T-helper 2 cell treated with Interferon-gamma antibody and Interleukin-4, amounts not matched to agents 5 μg/mL and 100 μg/mL, for 36 hours (primary cell): ENCODE measurements around the gene PKP2.

Source experiments
- DNase-seq: peaks from one replicate; pipeline ENCODE4 v3.0.0; 2021; ENCODE audit warnings: low spot score
- H3K27ac Mint-ChIP-seq: one replicate; pipeline ENCODE4 v1.8.0; 2021; ENCODE audit warnings: mild to moderate bottlenecking, mixed read lengths
- H3K27me3 Mint-ChIP-seq: one replicate; pipeline ENCODE4 v1.8.0; 2021; ENCODE audit warnings: low read depth, mixed read lengths
- H3K36me3 Mint-ChIP-seq: one replicate; pipeline ENCODE4 v1.8.0; 2021; ENCODE audit warnings: low read depth, mixed read lengths
- H3K4me1 Mint-ChIP-seq: one replicate; pipeline ENCODE4 v1.8.0; 2021; ENCODE audit warnings: low read depth, mixed read lengths
- H3K4me3 Mint-ChIP-seq: one replicate; pipeline ENCODE4 v1.8.0; 2022; ENCODE audit warnings: mild to moderate bottlenecking, moderate library complexity, mixed read lengths
- H3K9me3 Mint-ChIP-seq: one replicate; pipeline ENCODE4 v1.8.0; 2021; ENCODE audit warnings: mixed read lengths

PKP2 gene

GRCh38 chr12:32896432-32897280 lies at the start of gene PKP2:
PKP2 (minus strand) TSS chr12:32896777; CDS start chr12:32896731, 46 bp downstream.
- peaks cover 8% of the 10 kb centered on the region for H3K4me1 Mint-ChIP-seq
- no peak within 1 kb of the TSS for H3K27ac Mint-ChIP-seq
- peak; percentile 4 for DNase-seq
- no peaks in the 10 kb centered on the region for H3K36me3 Mint-ChIP-seq
- peak within 1 kb of the TSS; percentile 65 for H3K4me3 Mint-ChIP-seq
- H3K9me3 Mint-ChIP-seq: no peaks in the 10 kb centered on the region
- H3K27me3 Mint-ChIP-seq: peaks cover 51% of the 10 kb centered on the region

GRCh38 chr12:32944195-32944594 lies 47.6 kb upstream of the PKP2 start:
- no peak overlapping the region for H3K4me3 Mint-ChIP-seq
- H3K9me3 Mint-ChIP-seq: no peaks in the 10 kb centered on the region
- H3K4me1 Mint-ChIP-seq: no peaks in the 10 kb centered on the region
- no peak for DNase-seq
- H3K27ac Mint-ChIP-seq: no peak overlapping the region
- no peaks in the 10 kb centered on the region for H3K27me3 Mint-ChIP-seq
- no peaks in the 10 kb centered on the region for H3K36me3 Mint-ChIP-seq

GRCh38 chr12:32939801-32940200 lies 43.2 kb upstream of the PKP2 start:
- H3K9me3 Mint-ChIP-seq: no peaks in the 10 kb centered on the region
- no peak overlapping the region for H3K4me3 Mint-ChIP-seq
- no peaks in the 10 kb centered on the region for H3K4me1 Mint-ChIP-seq
- no peak for DNase-seq
- H3K27ac Mint-ChIP-seq: no peak overlapping the region
- H3K27me3 Mint-ChIP-seq: no peaks in the 10 kb centered on the region
- no peaks in the 10 kb centered on the region for H3K36me3 Mint-ChIP-seq

- no peak for DNase-seq
- Mint-ChIP-seq H3K4me3 (no peak overlapping the region), H3K9me3 (no peaks in the 10 kb centered on the region), H3K36me3 (no peaks in the 10 kb centered on the region), H3K4me1 (no peaks in the 10 kb centered on the region), H3K27me3 (no peaks in the 10 kb centered on the region), H3K27ac (no peak overlapping the region)
Observed at GRCh38 chr12:32926963-32927362, 30.4 kb upstream of the PKP2 start.

- no peak for DNase-seq
- no peak overlapping the region for H3K4me3 Mint-ChIP-seq
- H3K36me3 Mint-ChIP-seq: no peaks in the 10 kb centered on the region
- H3K9me3 Mint-ChIP-seq: no peaks in the 10 kb centered on the region
- H3K27me3 Mint-ChIP-seq: no peaks in the 10 kb centered on the region
- no peak overlapping the region for H3K27ac Mint-ChIP-seq
- H3K4me1 Mint-ChIP-seq: no peaks in the 10 kb centered on the region
Observed at GRCh38 chr12:32926356-32926755, 29.8 kb upstream of the PKP2 start.

GRCh38 chr12:32922546-32923297 lies 26.1 kb upstream of the PKP2 start:
- no peak overlapping the region for H3K27ac Mint-ChIP-seq
- H3K9me3 Mint-ChIP-seq: no peaks in the 10 kb centered on the region
- no peak for DNase-seq
- H3K4me1 Mint-ChIP-seq: no peaks in the 10 kb centered on the region
- H3K4me3 Mint-ChIP-seq: no peak overlapping the region
- H3K27me3 Mint-ChIP-seq: no peaks in the 10 kb centered on the region
- no peaks in the 10 kb centered on the region for H3K36me3 Mint-ChIP-seq

- no peak overlapping the region for H3K4me3 Mint-ChIP-seq
- no peaks in the 10 kb centered on the region for H3K36me3 Mint-ChIP-seq
- no peak overlapping the region for H3K27ac Mint-ChIP-seq
- H3K9me3 Mint-ChIP-seq: no peaks in the 10 kb centered on the region
- no peaks in the 10 kb centered on the region for H3K4me1 Mint-ChIP-seq
- no peaks in the 10 kb centered on the region for H3K27me3 Mint-ChIP-seq
- no peak for DNase-seq
Observed at GRCh38 chr12:32921397-32921796, 24.8 kb upstream of the PKP2 start.

- Mint-ChIP-seq H3K4me3 (no peak overlapping the region), H3K27ac (no peak overlapping the region), H3K4me1 (no peaks in the 10 kb centered on the region), H3K27me3 (no peaks in the 10 kb centered on the region), H3K9me3 (no peaks in the 10 kb centered on the region), H3K36me3 (no peaks in the 10 kb centered on the region)
- DNase-seq: no peak
Observed at GRCh38 chr12:32920506-32921085, 24.0 kb upstream of the PKP2 start.

- Mint-ChIP-seq H3K4me1 (no peaks in the 10 kb centered on the region), H3K27me3 (no peaks in the 10 kb centered on the region), H3K27ac (no peak overlapping the region), H3K4me3 (no peak overlapping the region), H3K9me3 (no peaks in the 10 kb centered on the region), H3K36me3 (no peaks in the 10 kb centered on the region)
- DNase-seq: no peak
Observed at GRCh38 chr12:32918890-32919801, 22.6 kb upstream of the PKP2 start.

GRCh38 chr12:32917094-32917611 lies 20.6 kb upstream of the PKP2 start:
- H3K36me3 Mint-ChIP-seq: no peaks in the 10 kb centered on the region
- peaks cover 2% of the 10 kb centered on the region for H3K27me3 Mint-ChIP-seq
- no peaks in the 10 kb centered on the region for H3K4me1 Mint-ChIP-seq
- no peaks in the 10 kb centered on the region for H3K9me3 Mint-ChIP-seq
- no peak for DNase-seq
- H3K27ac Mint-ChIP-seq: no peak overlapping the region
- H3K4me3 Mint-ChIP-seq: no peak overlapping the region

- no peaks in the 10 kb centered on the region for H3K36me3 Mint-ChIP-seq
- no peak for DNase-seq
- no peaks in the 10 kb centered on the region for H3K9me3 Mint-ChIP-seq
- H3K4me3 Mint-ChIP-seq: no peak overlapping the region
- H3K27ac Mint-ChIP-seq: no peak overlapping the region
- peaks cover 12% of the 10 kb centered on the region for H3K27me3 Mint-ChIP-seq
- no peaks in the 10 kb centered on the region for H3K4me1 Mint-ChIP-seq
Observed at GRCh38 chr12:32907898-32908476, 11.4 kb upstream of the PKP2 start.

GRCh38 chr12:32907166-32907565 lies 10.6 kb upstream of the PKP2 start:
- Mint-ChIP-seq H3K4me3 (no peak overlapping the region), H3K9me3 (no peaks in the 10 kb centered on the region), H3K36me3 (no peaks in the 10 kb centered on the region), H3K4me1 (no peaks in the 10 kb centered on the region), H3K27ac (no peak overlapping the region), H3K27me3 (peaks cover 12% of the 10 kb centered on the region)
- no peak for DNase-seq
